ENCODE results near the gene CPNE7. TPM values are rescaled to one million over a fixed set of nuclear protein-coding genes. Genes with fewer than 3 reads are reported as not detected.

Gene CPNE7
- total and polyA plus RNA-seq, 2 of the 13 experiments (the other 11 are each of a cell fraction or from before 2014, with no cell fraction given): 0.59 TPM; not detected in 1

DNA sequence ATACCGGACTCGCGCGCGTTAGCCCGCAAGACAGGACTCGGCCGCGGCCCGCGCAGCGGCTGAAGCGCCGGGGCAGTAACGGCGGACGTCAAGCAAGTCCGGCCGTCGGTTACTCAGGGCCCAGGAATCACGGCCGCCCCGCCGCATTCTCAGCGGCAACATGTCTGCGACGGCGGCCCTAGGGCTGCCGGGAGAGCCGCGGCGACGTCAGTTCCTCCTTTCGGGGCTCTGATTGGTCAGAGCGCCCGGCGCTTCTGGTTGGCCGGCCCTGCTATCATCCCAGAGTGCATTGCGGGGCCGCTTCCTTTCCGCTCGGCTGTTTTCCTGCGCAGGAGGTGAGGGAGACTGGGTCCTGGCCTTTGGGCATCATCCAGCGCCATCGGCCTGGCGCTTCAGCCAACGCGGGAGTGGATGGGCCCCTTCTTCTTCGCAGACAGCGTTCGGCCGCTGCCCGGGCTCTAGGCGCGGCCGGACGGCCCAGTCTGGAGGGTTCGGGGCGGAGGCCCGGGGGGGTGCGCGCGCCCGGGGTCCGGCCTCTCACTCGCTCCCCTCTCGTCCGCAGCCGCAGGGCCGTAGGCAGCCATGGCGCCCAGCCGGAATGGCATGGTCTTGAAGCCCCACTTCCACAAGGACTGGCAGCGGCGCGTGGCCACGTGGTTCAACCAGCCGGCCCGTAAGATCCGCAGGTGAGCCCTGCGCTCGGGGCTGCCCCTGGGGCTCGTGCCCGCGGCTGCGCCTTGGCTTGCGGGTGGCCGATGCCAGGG is 15.0 kb upstream of the CPNE7 start, which contains the start of gene RPL13 (continued):
- TF ChIP-seq ZNF331 (CRISPR knock-in tag; IDR thresholded peaks at IDR 0.05): peak; percentile 80; the same call in 1 of the 2 replicates
- TF ChIP-seq TAF1 (CRISPR knock-in tag; IDR thresholded peaks at IDR 0.05): peak; percentile 100
- peak; percentile 57; the same call in 1 of the 2 replicates for TF ChIP-seq STAT6 (CRISPR knock-in tag; IDR thresholded peaks at IDR 0.05; ENCODE audit: borderline replicate concordance)
- TF ChIP-seq ZFAT (CRISPR knock-in tag; conservative IDR thresholded peaks at IDR 0.05): peak; percentile 53
- peak; percentile 91 for TF ChIP-seq SAP130 (CRISPR knock-in tag; IDR thresholded peaks at IDR 0.05; ENCODE audit: low read depth)
- TF ChIP-seq, protein P1, sequence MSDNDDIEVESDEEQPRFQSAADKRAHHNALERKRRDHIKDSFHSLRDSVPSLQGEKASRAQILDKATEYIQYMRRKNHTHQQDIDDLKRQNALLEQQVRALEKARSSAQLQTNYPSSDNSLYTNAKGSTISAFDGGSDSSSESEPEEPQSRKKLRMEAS (IDR thresholded peaks at IDR 0.05): peak; percentile 93
- TF ChIP-seq CREB3 (CRISPR knock-in tag; IDR thresholded peaks at IDR 0.05): peak; percentile 92
- peak; percentile 91 for TF ChIP-seq GATA4 (IDR thresholded peaks at IDR 0.05; ENCODE audit: borderline replicate concordance, low read depth)
- TF ChIP-seq TBX3 (IDR thresholded peaks at IDR 0.05; ENCODE audit: borderline replicate concordance): peak; percentile 62; the same call in 1 of the 2 replicates
- 0 out of 2 replicates have a peak, but pooled peaks have one; percentile 21 for TF ChIP-seq ZC3H4 (CRISPR knock-in tag; IDR thresholded peaks at IDR 0.05; ENCODE audit: borderline replicate concordance)
- TF ChIP-seq ERF (CRISPR knock-in tag; IDR thresholded peaks at IDR 0.05): peak; percentile 92
- no peak; the same call in 1 of the 2 replicates for TF ChIP-seq GRHL1 (CRISPR knock-in tag; conservative IDR thresholded peaks at IDR 0.05)
- TF ChIP-seq, protein P2, sequence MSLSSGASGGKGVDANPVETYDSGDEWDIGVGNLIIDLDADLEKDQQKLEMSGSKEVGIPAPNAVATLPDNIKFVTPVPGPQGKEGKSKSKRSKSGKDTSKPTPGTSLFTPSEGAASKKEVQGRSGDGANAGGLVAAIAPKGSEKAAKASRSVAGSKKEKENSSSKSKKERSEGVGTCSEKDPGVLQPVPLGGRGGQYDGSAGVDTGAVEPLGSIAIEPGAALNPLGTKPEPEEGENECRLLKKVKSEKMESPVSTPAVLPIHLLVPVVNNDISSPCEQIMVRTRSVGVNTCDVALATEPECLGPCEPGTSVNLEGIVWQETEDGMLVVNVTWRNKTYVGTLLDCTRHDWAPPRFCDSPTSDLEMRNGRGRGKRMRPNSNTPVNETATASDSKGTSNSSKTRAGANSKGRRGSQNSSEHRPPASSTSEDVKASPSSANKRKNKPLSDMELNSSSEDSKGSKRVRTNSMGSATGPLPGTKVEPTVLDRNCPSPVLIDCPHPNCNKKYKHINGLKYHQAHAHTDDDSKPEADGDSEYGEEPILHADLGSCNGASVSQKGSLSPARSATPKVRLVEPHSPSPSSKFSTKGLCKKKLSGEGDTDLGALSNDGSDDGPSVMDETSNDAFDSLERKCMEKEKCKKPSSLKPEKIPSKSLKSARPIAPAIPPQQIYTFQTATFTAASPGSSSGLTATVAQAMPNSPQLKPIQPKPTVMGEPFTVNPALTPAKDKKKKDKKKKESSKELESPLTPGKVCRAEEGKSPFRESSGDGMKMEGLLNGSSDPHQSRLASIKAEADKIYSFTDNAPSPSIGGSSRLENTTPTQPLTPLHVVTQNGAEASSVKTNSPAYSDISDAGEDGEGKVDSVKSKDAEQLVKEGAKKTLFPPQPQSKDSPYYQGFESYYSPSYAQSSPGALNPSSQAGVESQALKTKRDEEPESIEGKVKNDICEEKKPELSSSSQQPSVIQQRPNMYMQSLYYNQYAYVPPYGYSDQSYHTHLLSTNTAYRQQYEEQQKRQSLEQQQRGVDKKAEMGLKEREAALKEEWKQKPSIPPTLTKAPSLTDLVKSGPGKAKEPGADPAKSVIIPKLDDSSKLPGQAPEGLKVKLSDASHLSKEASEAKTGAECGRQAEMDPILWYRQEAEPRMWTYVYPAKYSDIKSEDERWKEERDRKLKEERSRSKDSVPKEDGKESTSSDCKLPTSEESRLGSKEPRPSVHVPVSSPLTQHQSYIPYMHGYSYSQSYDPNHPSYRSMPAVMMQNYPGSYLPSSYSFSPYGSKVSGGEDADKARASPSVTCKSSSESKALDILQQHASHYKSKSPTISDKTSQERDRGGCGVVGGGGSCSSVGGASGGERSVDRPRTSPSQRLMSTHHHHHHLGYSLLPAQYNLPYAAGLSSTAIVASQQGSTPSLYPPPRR (CRISPR knock-in tag; IDR thresholded peaks at IDR 0.05; ENCODE audit: borderline replicate concordance): no peak; the same call in 1 of the 2 replicates
- TF ChIP-seq ZNF468 (CRISPR knock-in tag; IDR thresholded peaks at IDR 0.05): peak; percentile 59; the same call in 1 of the 2 replicates
- TF ChIP-seq ZBTB43 (CRISPR knock-in tag; conservative IDR thresholded peaks at IDR 0.05): peak; percentile 33
- TF ChIP-seq ATF7 (IDR thresholded peaks at IDR 0.05): no peak
- 0 out of 2 replicates have a peak, but pooled peaks have one; percentile 59 for TF ChIP-seq ATF7 (CRISPR knock-in tag; IDR thresholded peaks at IDR 0.05)

Data from HepG2 (cell line).